Cerebellar nuclear complex (tissue), 1 donor: ENCODE measurements around the gene PFDN1.

ENCODE experiments used
- DNase-seq, 2 experiments: peaks; one replicate each; lab custom pipeline; 2025; lab: John Stamatoyannopoulos, UW

Gene PFDN1

DNA sequence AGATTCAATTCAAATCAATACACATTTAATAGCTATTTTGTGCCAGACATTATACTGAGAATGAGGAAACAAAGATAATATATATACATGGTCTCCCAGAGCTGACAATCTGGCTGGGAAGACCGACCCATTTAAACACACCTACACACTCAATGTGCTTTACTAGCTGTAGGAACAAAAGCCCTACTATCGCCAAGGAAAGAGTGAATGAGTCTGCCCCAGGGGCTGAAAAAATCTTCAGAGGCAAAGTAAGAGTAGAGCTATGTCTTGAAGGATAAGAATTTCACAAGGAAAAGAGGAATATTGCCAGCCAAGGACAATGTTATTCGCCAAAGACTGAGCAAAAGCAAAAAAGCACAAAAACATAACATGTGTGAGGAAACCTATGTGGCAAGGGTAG, 6.6 kb downstream of the PFDN1 start:
- no peak for DNase-seq

DNA sequence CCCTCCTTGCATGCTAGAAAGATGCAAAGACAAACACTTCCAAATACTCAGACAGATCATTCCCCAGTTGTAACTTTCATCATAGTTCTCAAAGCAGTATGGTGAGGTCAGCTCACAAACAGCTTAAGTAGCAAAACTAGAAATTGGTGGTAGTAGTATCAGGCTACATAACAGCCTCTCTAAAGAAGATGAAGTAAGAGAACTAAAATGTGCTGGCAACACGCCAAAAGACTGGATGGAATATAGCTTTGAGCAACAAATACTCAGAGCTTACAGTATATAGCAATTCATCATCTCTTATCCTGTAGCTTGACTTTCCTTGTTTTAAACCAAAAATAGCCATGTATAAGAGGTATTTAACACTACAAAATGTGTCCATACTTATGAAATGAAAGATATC, 7.5 kb downstream of the PFDN1 start:
- no peak for DNase-seq

DNA sequence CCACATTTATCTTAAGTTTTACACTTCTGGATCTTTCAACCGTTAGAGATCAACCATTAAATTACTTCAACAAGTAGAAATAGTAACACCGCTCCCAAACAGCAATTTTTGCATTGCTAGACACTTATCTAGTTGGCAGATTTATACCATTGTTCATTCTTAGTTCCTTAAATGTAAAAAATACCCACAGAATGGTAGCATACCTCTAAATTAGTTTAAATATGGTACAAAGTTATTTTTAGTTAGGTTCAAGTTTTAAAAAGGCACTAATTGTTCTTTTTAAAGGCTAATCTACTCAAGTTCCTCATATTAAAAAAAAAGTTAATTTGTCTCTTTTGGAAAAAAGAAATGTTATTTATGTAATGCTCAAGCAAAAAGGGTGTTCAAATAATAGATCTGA, 8.1 kb downstream of the PFDN1 start:
- DNase-seq, result no peak

DNA sequence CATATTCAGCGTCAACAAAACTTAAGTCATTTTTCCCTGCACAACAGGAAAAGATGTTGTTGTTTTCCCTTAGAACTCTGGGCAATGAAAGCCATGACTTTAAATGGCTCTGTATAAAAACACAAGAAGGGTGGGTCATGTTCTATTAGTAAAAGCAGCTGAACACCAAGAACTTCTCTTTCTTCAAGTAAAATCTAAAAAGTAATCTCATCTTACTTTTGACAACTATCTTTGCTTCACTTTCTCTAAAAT, 9.1 kb downstream of the PFDN1 start:
- no peak for DNase-seq

DNA sequence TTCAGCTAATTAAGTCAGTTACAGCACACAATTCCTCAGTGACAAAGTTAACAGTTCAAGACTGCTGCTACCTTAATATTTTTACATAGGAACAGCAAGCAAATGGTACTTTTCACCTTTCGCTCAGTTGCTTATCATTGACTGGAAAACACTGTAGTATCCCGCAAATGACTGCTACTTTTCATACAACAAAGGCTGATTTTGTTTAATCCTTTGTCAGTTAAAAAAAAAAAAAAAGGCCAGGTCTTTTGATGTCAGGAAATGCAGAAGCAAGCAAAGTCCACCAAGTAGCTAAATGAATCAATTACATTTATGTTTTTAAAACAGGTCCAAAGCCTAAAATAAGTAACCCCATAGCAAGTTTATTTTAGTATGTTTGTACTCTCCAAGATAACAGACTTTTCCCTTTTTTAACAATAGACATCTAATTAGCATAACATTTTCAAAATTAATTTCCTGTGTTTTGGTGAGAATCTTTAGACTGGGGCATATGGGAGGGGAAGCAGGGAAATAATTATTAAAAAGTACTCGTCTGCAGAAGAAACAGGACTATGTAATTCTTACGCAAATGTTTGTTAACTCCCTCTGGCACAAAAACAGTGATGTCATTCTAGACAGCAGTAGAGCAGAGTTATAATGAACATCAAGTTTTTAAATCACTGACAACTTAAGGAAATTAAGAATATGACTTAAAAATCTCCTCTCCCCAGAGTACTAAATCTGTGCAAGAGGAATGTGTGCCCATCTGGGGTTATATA, 9.6 kb downstream of the PFDN1 start:
- DNase-seq, result no peak

DNA sequence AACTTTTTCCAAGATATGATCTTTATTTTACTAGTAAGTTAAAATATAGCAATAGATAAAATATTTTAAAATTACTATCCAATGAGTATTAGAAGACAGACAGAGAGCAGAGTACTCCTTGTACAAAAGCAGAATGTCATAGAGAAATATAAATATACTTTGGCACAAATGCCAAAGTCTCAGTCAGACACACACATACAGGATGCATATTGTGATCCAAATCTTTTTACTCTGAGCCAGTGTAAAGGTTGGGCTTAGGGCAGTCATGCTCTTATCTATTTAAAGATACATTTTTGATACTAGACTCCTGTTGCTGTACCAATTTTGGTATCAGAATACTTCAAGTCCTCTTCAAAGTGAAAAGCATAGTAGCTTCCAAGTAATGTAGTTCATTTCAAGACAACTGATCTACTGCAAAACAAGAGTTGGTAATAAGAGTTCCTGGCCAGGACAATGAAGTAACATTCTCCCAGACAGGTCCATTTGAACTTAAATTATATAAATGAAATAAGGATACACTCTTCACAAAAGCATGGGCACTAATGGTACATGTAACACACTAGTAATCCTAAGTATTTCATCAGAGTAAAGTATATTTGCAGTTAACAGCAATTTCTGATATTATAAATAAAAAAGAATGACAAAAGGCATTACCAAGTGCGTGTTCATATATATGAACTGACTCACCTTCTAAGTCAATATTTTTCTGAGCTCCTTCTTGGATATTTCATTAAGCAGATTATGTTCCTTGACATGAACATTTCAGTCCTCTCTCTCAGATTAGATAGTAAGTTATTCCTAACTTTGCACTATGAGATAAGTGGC, 10.5 kb downstream of the PFDN1 start:
- DNase-seq, result no peak

DNA sequence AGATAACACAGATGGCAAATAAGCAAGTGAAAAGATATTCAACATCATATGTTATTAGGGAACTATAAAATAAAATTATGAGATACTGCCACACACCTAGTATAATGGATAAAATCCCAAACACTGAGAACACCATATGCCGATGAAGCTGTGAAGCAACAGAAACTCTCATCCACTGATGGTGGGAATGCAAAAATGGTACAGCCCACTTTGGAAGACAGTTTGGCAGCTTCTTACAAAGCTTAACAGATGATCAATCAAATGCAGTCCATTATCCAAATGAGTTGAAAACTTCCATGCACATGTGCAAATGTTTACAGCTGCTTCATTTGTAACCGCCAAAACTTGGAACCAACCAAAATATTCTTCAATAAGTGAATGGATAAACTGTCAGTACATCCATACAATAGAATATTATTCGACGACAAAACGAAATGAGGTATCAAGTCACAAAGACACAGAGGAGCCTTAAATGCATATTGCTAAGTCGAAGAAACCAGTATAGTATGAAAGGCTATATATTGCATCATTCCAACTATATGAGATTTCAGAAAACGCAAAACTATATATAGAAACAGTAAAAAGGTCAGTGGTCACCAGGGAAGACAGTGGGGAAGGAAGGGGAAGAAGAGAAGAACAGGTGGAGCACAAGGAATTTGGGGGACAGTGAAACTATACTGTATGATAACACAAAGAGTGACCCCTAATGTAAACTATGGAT, 14.9 kb downstream of the PFDN1 start:
- no peak for DNase-seq

DNA sequence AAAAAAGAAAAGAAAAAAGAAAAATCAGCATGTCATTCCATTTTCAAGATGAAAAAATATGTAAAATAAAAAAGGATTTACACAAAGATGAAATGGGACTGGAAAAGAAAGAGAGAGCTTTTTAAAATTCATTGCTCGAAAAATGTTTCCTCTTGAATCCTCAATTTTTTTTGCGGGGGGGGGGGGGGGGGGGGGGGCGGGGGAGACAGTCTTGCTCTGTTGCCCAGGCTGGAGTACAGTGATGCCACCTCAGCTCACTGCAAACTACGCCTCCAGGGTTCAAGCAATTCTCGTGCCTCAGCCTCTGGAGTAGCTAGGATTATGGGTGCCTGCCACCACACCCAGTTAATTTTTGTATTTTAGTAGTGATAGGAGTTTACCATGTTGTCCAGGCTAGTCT, 16.5 kb downstream of the PFDN1 start:
- DNase-seq, result no peak

DNA sequence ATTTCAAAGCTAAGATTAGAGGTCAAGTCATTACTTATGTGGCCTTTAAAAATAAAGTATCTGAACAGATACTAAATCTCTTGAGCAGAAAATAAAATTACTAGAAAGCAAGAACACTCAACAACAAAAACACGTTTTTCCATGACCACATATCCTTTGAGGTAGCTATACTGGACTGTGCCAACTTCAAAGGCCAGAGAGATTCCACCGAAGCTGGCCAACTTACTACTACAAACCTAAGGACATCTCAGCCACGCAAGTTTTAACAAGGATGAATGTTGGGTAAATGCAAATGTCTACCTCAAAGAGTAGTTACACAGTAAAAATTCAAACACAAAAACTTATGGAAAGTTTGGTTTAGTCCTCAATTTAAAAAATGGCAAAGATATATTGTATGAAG, 18.9 kb downstream of the PFDN1 start:
- DNase-seq, result no peak

DNA sequence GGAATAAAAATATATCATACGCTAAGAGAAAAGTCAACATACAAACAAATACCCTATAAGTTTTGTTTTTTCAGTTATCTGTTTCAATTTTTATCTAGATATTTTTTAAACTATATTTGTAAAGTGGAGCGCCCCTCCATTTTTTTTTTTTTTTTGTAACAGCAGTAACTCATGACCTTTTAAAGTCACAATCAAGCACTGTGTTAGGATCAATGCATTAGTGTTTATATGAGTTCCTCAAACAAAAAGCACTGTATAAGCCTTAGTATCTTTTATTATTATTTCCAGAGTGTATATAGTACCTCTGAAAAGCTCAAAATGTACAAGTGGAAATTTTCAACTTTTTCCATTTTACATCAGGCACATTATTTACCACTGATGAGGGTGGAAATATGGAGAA, 20.6 kb downstream of the PFDN1 start:
- no peak for DNase-seq

DNA sequence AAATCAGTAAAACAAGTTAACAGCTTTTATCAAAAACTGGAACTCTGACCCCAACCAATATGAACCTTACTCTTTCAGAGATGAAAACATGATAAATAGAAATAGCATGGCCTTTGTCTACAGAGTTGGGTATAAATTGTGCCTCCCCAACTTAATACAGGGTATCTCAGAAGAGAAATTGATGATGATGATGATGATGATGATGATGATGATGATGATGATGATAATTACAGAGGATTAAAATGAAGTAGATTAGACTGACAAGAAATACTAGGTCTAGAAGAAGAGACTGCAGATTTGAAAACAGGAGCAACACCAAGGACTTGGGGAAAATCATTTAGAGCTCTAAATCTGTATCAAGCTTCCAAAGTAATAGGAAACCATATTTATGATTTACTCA, 27.1 kb downstream of the PFDN1 start:
- no peak for DNase-seq

DNA sequence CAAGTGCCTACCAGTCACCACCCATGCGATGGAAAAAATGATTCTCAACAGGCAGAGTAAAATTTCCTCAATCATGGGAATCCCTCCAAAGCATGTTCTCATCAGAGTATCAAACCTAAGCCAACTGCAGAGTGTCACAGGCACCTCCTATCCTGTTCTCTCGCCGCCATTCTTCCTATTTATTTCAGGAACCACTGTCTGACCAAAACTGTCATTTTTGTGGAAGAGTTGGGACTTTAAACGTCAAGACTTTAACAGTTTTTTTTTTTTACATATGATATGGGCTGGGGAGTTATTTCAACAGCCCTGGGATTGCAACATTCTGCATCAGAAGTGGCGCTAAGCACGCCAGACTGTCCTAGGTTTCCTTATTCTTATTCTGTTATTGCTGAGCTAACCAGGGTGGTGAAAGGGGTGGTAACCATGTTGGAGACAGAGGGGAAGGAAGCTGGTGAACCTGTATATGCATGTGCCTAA, 29.5 kb downstream of the PFDN1 start:
- DNase-seq, result no peak

DNA sequence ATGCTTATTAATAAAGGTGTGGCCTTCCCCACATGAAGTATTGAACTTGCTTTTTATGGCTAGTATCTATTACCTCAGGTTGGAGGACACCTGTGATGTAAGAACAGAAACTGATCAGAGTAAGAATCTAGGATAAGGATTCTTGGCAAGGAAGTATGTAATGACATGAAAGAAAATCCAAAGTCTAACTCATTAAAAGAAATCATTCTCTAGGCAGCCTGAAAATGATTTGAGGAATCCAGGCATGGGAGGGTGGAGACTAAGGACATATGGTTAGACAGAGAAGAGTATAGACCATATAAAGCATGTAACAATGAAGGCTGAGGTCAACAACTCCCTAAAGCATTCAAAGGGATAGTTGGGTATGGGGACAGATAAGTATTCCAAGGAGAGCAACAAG, 32.9 kb downstream of the PFDN1 start:
- DNase-seq, result no peak

DNA sequence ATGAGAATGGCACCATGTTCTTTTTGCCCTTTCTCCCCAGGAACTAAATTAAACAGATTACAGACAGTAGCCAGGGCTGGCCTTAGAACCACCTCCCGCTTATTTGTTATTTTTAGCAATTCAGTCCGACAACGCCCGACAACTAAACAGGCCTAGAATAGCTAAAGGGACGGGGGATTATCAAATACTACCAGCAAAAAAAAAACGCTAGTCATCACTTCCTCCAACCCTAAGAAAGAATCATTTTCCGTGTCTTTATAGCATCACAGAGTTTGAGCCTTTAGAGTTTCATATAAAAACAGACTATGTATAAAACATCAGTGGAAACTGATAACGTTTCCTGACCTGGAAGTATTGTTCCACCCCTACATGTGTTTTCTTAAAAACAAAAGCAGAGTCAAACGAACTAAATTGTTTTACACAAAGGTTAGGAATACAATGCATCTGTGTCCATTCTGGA, 35.3 kb downstream of the PFDN1 start:
- DNase-seq, result no peak

DNA sequence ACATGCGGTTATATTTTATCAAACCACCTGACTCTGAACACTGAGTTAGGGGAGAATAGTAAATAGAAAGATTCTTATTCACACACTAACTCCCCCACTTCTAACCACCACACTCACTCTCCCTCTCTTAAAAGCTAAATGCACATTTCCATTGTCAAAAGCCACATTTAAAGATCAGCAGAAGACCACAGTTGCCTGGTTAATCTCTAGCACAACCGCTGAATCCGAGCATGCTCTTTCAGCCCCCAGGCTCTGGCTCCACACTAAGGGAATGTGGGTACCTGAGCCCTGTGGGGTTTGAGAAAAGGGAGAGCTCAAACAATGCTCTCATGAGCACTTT, 35.7 kb downstream of the PFDN1 start:
- no peak for DNase-seq

DNA sequence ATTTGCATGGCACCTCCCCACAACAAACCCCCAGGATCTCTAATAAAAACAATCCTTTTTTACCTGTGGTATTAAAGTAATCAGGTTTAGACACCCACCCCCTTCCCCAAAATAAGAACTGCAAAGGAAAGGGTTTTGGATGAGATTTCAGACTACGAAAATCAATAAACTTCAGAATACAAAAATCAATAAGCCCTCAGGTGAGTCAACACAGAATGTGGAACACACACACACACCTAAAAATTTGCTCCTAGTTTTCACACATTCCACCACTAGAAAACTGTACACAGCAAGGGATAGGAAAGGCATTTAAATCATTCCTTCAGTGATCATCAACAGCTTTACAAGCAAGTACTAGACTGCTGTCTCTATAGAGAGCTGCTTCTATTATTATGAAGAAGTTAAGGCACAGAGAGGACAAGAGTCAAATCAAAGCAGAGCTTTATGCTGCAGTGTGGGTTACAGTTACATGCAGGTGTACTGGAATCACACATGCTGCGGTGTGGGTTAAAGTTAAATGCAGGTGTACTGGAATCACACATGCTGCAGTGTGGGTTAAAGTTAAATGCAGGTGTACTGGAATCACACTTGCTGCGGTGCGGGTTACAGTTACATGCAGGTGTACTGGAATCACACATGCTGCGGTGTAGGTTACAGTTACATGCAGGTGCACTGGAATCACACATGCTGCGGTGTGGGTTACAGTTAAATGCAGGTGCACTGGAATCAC, 36.3 kb downstream of the PFDN1 start:
- DNase-seq, result no peak

DNA sequence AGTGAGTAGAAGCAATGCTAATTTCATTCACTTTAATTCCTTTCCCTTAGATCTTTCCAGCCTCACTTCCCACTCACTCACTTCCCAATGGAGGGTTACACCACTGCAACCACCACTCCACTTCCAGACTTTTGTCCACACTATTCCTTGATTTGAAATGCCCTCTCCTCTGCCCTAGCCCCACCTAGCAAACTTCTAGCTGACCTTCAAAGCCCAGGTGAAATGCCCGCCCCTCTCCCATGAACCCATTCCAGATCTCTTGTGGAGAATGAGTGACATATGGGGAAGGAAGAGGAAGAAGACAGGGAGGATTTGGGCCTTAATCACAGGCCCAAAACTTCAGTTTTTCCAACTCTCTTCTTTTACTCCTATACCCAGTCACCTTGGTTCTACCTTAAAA, 37.1 kb downstream of the PFDN1 start:
- no peak for DNase-seq

DNA sequence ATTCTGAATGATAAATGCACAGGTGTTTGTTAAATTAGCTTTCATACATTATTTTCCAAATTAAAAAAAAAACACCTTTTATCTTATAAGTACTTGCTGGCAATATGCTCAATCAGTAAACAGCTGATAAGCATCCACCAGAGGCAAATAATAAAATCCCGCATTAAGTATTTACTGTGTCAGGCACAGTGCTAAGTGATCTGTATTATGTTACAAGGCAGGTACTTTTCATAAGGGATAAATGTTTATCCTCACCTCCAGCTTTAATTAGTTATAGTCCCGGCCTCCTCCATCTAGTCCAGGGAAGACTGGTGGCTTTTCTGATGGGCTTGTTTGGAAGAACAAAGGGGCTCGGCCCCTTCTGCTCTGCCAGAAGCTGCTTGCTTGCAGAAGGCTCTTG, 40.1 kb downstream of the PFDN1 start:
- DNase-seq, result no peak

DNA sequence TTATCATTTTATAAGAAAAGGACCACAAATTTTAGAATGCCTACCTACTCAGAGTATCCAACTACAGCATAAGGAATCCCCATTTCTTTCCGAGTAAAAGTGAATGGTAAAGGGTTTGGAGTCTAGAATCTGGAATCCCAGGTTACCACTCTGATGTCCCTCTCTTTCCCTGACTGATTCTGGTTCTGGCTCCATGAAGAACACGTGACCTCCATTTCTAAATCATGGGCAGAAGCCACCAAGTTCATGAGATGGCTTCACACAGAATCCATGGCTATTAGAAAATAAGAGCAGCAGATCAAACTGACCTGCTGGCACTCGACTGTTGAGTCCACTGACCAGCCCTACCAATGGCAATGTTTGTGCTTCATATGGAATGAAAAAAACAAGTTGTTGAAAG, 40.7 kb downstream of the PFDN1 start:
- no peak for DNase-seq

DNA sequence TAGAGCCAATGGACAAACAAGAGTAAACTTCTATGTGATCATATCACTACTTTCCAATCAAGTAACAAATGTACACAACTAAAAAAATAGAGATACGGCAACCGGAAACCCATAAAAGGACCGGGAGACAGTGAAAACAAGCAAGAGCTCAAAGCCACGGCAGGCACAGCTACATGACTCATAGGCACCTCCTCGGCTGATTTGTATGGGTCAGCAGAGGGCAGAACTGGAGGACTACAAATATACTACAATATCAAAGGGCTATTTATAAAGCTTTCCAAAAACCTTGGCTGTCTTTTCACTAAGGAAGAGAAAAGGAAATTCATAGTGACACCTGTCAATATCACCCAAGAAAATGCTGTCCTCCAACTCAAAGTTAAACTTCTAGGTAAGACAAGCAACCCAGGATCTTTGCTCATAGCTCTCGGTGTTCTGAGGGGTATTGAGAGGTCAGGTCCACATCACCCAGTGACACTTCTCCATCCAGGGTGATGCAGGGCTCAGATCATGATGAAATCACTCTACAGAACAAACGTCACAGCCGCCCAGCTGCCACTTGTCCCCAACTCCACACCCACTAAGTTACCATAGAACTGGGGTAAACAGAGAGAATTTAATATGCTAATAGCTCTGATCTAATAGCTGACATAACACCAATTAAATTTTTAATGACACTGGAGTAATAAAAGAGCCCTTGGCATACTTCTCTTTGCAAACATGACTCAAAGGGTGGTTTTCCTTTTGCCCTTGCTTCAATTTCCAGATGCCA, 41.3 kb downstream of the PFDN1 start:
- DNase-seq, result no peak

DNA sequence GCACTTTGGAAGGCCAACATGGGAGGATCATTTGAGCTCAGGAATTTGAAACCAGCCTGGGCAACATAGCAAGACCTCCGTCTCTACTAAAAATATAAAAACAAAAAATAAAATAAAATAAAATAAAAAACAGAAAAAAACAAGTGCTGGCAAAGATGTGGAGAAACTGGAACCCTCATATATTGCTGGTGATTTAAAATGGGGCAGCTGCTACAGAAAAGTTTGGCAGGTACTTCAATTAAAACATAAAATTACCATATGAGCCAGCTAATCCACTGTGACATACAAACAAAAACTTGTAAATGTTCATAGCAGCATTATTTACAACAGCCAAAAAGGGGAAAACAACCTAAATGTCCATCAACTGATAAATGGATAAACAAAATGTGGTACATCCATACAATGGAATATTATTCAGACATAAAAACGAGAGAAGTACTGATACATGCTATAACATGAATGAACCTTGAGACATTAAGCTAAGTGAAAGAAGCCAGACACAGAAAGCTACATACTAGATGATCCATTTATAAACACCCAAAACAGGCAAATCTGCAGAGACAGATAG, 42.7 kb downstream of the PFDN1 start:
- DNase-seq, result no peak
